ENCODE measurements around the gene PSMD12.
"Not testable (repeated sequence)": the region's sequence is repeated elsewhere in the genome, so short reads cannot be mapped to it uniquely, and the experiment has no call there.

PSMD12 gene

DNA sequence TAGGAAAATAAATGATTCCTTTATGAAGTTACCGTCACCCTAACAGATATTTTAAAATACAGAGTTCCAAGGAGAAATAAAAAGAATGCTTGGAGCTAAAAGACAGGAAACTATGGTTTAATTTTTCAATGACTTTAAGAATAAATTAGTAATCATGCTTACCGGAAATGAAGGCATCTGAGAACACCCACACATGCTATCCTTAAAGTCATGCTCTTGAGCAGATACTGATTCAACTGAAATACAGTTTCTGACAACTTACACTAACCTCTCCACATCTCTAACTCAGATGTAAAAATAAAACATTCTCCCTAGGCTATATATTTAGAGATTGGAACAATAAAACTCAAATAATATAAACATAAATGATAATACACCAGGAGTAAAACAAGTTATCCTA lies 7.8 kb downstream of the PSMD12 start:
- DNase-seq (ENCODE audit: low spot score) = no peak

DNA sequence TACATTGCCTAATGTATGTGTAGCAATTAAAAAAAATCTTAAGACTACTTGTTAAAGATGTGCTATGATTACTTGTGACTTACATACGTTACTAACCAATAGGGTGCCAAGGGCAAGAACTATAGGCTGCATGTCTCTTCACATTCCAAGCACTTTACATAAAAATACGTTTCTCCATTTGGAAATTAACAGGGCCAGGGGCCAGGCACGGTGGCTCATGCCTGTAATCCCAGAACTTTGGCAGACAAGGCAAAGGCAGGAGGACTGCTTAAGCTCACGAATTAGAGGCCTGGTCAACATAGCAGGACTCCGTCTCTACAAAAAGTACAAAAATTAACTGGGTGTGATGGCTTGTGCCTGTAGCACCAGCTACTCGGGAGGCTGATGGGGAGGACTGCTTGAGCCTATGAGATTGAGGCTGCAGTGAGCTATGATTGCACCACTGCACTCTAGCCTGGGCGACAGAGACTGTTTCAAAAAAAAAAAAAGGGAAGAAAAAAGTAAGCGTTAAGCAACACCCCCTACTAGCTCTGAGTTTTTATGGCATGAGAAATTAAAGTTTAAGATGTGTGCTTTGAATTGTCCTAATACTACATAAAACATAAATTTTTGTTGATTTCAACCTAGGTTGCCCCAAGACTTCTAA lies 12.3 kb downstream of the PSMD12 start:
- DNase-seq (ENCODE audit: low spot score) = no peak

DNA sequence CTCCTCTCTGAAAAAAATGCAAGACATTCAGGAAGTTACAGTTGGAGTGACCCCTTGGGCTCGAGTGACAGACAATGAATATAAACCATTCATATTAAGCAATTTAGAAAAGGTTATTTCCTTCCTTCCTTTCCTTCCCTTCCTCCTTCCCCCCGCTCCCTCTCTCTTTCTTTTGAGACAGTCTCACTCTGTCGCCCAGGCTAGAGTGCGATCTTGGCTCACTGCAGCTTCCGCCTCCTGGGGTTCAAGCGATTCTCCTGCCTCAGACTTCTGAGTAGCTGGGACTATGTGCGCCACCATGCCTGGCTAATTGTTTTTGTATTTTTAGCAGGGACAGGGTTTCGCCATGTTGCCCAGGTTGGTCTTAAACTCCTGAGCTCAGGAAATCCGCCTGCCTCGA lies 13.2 kb downstream of the PSMD12 start:
- DNase-seq (ENCODE audit: low spot score) = no peak

DNA sequence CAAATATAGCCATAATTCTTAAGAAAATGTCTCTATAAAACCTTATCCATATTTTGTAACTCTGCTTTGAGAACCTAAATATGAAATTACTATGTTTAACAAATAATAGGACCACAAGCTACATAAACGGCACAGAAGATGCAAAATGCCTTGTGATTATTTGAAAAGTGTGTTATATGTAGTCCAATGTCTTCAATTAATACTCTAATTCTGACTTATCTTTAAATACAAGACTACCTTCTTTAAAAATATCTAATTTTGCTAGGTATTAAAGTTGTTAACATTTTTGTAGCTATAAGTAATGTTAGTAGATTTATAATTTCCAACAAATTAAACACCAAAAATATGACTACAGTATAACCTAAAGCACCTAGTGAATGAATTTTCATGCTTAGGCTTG lies 17.0 kb downstream of the PSMD12 start:
- no peak for DNase-seq (ENCODE audit: low spot score)

DNA sequence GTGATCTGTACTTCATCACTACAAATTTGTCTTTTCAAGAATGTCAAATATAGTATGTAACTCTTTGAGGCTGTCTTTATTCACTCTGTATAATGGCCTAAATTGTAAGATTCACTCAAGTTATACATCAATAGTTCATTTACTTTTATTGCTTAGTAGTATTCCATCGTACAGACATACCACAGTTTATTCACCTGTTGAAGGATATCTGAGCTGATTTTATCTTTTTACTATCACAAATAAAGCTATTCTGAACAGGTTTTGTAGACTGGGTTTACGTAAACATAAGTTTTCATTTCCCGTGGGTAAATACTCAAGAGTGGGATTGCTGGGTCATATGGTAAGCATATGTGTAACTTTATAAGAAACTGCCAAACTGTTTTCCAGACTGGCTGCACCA lies 18.6 kb downstream of the PSMD12 start:
- no peak for DNase-seq (ENCODE audit: low spot score)

DNA sequence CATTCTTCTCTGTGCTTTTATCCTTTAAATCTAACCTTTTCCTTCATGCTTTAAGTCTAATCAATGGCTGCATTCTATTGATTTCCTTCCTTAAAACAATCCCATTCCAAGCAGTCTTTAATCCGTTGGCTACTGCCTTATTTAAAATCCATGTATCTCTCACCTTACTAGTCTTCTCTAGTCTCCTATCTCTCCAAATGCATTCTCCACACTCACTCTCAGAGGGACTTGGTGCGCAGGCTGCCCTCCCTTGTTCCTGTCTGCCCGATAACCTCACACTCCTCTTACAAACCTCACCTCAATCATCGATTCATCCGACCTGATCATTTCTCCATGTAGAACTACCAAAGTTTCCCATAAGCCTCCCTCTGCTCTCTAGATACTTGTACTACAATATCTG lies 23.1 kb downstream of the PSMD12 start:
- DNase-seq (ENCODE audit: low spot score) = no peak

DNA sequence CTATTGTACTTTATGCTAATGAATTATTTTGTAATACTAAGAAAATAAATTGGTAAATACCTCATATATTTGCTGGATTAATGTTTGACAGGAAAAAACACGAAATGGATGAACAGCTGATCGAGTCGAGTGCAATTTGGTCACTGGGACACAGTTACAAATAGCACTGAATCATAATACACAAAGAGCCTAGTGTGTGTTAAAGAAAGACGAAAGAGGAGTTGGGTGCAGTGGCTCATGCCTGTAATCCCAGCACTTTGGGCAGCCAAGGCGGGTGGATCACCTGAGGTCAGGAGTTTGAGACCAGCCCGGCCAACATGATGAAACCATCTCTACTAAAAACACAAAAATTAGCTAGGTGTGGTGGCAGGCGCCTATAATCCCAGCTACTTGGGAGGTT lies 28.0 kb downstream of the PSMD12 start:
- DNase-seq (ENCODE audit: low spot score) = not testable (repeated sequence)

DNA sequence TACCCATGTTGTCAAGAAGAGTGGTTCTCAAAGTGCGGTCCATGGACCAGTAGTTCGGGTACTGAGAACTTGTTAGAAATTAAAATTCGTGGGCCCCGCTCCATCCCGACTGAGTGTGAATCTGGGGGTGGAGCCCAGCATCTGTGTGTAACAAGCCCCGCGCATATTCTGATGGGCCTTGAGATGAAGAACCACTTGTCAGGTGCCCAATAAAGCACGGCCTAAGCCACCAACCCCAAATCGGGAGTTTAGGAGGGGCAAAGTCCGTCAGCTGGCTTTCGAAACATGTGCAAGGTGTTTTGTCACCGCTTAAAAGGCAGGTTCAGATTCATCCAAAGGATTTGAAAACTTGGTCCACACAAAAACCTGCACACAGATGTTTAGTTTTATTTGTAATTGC lies 29.5 kb downstream of the PSMD12 start:
- DNase-seq (ENCODE audit: low spot score) = no peak

DNA sequence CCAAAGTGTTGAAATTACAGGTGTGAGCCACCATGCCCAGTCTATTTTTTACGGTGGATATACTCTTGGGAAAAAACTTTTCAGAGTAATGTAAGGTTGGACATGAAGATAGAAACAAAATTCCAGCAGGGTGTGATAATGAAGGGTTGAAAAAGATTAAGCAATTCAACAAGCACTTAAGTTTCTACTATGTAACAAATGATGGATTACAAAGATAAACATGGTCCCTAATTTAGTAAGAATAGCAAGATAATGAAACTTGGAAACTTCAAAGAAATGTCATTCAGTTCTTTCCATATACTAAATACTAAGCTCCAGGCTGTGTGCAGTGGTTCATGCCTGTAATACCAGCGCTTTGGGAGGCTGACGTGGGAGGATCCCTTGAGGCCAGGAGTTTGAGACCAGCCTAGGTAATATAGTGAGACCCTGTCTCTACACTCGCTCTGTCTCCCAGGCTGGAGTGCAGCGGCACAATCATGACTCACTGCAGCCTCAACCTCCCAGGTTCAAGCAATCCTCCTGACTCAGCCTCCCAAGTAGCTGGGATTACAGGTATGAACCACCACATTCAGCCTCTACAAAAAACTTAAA lies 31.0 kb downstream of the PSMD12 start:
- no peak for DNase-seq (ENCODE audit: low spot score)

DNA sequence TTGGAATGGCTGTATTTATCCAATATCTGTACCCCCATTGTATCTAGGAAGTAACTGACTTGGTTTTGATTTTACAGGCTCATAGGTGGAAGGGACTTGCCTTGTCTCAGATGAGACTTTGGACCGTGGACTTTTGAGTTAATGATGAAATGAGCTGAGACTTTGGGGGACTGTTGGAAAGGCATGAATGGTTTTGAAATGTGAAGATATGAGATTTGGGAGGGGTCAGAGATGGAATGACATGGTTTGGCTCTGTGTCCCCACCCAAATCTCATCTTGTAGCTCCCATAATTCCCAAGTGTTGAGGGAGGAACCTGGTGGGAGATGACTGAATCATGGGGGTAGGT lies 34.2 kb downstream of the PSMD12 start:
- DNase-seq (ENCODE audit: low spot score) = not testable (repeated sequence)

DNA sequence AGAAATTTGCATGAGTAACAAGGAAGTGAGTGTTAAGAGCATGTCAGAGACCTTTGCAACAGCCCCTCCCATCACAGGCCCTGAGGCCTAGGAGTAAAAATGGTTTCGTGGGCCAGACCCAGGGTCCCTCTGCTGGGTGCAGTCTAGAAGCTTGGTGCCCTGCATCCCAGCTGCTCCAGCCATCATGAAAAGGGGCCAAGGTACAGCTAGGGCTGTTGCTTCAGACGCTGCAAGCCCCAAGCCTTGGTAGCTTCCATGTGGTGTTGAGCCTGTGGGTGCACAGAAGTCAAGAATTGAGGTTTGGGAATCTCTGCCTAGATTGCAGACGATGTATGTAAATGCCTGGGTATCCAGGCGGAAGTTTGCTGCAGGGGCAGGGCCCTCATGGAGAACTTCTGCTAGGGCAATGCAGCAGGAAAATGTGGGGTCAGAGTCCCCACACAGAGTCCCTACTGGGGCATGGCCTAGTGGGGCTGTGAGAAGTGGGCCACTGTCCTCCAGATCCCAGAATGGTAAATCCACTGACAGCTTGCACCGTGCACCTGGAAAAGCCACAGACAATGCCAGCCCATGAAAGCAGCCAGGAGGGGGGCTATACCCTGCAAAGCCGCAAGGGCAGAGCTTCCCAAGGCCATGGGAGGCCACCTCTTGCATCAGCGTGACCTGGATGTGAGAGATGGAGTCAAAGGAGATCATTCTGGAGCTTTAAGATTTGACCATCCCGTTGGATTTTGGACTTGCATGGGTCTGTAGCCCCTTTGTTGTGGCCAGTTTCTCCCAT lies 34.8 kb downstream of the PSMD12 start:
- not testable (repeated sequence) for DNase-seq (ENCODE audit: low spot score)

DNA sequence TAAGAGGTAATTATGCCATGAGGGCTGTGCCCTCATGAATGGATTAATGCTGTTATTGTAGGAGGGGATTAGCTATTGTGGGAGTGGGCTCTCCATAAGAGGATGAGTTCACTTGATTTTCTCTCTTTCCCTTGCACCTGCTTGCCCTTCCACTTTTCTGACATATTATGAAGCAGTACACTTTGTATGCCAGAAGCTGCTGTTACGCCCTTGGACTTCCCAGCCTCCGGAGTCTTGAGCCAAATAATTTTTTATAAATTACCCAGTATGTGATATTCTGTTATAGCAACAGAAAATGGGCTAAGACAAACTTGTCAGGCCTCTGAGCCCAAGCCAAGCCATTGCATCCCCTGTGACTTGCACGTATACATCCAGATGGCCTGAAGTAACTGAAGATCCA lies 38.4 kb downstream of the PSMD12 start:
- DNase-seq (ENCODE audit: low spot score) = no peak

DNA sequence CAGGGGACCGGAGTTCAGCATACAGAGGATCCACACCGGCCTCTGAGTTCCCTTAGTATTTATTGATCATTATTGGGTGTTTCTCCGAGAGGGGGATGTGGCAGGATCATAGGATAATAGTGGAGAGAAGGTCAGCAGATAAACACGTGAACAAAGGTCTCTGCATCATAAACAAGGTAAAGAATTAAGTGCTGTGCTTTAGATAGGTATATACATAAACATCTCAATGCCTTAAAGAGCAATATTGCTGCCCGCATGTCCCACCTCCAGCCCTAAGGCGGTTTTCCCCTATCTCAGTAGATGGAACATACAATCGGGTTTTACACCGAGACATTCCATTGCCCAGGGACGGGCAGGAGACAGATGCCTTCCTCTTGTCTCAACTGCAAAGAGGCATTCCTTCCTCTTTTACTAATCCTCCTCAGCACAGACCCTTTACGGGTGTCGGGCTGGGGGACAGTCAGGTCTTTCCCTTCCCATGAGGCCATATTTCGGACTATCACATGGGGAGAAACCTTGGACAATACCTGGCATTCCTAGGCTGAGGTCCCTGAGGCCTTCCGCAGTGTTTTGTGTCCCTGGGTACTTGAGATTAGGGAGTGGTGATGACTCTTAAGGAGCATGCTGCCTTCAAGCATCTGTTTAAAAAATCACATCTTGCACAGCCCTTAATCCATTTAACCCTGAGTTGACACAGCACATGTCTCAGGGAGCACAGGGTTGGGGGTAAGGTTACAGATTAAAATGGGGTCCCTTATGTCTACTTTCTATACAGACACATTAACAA lies 39.2 kb downstream of the PSMD12 start:
- DNase-seq (ENCODE audit: low spot score) = not testable (repeated sequence)

DNA sequence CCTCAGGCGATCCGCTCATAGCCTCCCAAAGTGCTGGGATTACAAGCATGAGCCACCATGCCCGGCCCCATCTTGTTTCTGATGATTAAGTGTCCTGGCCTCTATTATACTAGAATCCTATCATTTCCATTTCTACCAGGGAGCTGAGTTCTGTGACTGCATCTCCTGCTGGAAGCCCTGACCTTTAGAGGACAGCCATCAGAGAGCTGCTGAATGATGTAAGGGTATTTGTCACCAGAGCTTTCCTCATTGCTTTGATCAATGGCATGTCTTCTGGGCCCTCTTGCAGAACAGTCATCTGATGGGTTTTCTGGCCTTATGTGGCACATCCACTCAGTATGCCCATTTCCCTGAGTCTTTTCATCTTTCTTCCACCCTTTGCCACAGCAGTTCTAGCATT lies 39.9 kb downstream of the PSMD12 start:
- DNase-seq (ENCODE audit: low spot score) = no peak

DNA sequence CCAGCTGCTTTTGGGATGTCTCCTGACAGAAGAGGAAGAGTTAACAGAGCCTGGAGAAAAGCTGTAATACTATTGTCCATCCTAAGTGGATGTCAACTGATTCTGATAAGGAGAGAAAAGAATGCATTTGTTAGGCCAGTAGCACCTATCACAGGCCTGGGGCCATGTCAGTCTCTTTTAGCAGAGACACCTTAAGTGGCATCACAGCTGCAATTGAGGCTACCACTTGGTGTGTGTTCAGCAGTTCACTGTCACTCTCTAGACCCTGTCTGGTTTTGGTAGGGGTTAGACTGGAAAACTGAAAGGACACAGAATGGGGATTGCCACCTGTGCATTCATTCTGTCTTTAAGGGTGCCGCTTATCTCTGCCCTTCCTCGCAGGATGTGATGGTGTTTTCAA lies 42.0 kb downstream of the PSMD12 start:
- DNase-seq (ENCODE audit: low spot score) = no peak

DNA sequence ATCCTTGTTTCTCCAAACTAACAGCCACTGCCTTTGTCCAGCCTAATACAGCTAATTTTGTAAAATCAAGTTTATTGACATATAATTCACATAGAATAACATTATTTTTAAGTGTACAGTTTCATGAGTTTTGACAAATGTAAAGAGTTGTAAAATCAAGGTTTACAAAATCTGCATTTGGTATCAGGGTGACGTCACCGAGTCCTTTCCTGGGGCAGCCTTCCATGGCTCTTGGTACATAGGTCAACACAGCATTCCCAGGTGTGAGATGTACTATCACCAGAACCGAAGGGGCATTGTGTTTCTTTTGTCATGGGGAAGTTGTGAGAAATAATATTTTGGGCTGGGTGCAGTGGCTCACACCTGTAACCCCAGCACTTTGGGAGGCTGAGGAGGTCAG lies 42.9 kb downstream of the PSMD12 start:
- DNase-seq (ENCODE audit: low spot score) = no peak

DNA sequence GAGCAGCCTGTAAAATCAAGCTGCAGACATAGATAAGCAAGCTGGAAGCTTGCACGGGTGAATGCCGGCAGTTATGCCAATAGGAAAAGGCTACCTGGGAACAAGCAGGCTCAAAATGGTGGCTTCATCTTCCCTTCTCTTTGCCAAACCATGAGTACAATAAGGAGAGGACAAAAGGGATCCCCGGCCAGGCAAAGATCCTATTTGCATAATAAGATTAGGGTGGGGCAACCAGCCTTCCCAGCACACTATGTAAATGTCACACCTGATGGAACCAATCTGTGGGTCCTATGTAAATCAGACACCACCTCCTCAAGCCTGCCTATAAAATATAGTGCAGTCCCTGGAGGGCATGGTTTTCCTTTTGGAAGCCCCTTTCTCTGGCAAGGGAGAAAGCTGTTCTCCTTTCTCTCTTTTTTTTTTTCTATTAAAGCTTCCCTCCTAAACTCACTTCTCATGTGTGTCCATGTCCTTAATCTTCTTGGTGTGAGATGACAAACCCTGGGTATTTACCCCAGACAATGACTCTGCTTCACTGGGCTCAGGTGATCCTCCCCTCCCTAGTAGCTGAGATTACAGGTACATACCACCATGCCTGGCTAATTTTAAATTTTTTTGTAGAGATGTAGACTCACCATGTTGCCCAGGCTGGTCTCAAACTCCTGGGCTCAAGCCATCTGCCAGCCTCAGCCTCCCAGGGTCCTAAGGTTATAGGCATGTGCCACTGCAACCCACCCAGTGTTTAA lies 44.2 kb downstream of the PSMD12 start:
- no peak for DNase-seq (ENCODE audit: low spot score)

DNA sequence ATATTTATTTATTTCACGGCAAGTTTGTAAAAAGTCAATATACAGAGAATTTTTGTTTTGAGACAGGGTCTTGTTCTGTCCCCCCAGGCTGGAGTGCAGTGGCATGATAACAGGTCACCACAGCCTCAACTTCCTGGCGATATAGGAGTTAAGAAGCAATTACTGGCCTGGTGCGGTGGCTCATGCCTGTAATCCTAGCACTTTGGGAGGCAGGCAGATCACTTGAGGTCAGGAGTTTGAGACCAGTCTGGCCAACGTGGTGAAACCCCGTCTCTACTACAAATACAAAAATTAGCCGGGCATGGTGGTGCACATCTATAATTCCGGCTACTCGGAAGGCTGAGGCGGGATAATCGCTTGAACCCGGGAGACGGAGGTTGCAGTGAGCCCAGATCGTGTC lies 44.9 kb downstream of the PSMD12 start:
- not testable (repeated sequence) for DNase-seq (ENCODE audit: low spot score)

DNA sequence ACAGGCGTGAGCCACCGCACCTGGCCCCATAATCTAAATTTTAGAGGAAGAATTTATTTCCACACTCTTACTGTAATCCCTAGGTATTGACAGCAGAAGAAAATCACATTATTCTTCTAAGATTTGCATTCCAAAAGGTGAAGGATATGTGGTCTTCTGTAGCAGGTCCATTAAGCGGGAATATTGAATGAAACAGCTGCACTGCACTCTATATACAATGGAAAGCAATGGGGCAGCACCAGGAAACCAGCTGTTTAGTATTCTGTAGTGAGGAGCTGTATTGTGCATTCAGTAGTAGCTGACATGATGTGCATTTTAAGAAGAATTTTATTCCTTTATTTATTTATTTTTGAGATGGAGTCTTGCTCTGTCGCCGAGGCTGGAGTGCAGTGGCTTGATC lies 49.6 kb downstream of the PSMD12 start:
- no peak for DNase-seq (ENCODE audit: low spot score)

DNA sequence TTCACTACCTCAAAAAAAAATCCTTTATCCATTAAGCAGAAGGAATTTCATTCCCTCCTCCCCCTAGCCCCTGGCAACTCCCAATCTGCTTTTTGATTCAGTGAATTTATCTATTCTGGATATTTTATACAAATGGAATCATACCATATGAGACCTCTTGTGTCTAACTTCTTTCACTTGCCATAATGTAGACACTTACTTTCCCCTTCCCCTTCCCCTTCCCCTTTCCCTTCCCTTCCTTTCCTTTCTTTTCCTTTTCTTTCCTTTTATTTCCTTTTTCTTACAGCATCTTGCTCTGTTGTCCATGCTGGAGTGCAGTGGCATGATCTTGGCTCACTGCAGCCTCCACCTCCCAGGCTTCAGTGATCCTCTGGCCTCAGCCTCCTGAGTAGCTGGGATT lies 50.5 kb downstream of the PSMD12 start:
- no peak for DNase-seq (ENCODE audit: low spot score)

DNA sequence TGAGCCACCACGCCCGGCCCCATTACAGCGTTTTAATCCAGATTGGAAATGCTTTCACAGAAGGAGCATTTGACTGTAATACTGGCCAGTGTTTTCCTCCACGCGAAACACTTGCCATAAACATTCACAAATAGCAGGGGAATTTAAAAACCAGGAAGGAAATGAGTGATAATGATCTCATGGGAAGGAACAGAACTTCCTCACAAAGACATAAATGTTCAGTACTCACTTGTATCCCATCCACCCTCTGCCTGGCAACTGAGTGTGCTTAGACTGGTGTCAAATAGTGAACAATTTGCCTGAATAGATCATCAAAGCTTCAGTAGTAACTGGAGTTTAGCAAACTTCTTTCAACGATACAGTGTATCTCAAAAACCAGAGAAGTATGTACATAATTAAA lies 54.1 kb downstream of the PSMD12 start:
- no peak for DNase-seq (ENCODE audit: low spot score)

DNA sequence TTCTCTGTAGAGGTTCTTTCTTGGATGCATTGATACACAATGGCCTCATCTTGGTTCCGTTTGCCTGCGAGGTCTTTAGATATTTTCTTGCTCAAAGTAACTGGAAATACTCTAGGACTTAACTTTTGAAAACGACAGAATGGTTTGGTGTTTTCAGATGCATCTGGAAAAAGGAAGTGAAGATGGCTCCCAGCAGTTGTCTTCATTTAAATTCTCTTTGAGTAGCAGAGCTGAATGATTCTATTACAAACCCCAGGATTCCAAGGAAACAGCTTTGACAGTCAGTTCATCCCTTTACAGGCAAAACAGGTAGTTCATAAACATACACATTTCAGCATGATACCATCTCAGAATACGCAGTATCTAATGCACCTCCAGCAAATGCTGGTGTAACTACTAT lies 54.8 kb downstream of the PSMD12 start:
- DNase-seq (ENCODE audit: low spot score) = no peak
